HG03108 (cell line): ENCODE measurements around the gene SSR1.
"Not testable (repeated sequence)": the region's sequence is repeated elsewhere in the genome, so short reads cannot be mapped to it uniquely, and the experiment has no call there.

Experiments
- ATAC-seq: cut with Tn5 transposase; IDR thresholded peaks from one replicate; pipeline ENCODE4 v1.9.1; 2021; ENCODE audit warnings: moderate library complexity; ENCODE audit not compliant: unreplicated experiment

SSR1 gene

GRCh38 chr6:7283676-7284075 lies 29.3 kb downstream of the SSR1 start:
- ATAC-seq = no peak

DNA sequence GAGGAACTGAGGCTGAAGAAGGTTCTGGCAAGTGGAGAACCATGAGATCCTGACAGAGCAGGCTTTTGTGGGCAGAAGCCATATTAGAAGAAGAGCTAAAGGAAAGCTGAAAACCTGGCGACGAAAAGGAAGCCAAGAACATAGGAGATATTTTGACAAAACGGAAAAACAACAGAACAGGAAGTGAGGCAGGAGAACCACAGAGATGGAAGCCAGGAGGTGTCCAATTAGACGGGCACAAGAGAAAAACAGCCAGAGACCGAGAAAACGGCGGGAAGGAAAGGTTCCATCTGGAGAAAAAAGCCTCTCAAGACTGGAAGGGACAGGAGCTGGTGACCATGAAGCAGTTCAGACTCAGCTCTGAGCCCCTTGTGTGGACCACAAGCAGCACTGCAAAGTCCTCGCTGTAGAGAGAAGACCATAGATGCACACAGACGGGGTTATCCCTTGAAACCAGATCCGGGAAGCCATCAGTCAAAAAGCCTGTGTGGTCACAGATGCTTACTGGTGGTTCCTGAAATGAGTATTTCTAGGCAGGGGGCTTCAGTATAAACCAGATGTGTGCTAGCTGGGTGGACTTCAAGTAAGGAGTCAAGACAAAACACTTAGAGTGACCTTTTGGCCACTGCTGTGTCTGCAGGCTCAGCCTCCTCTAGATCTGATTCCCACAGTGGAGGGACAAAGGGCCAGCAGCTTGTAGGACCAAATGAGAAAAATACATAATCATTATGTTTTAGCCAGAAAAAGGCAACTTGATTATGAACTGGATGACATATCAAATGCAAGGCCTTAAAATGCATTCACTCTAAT lies 30.7 kb downstream of the SSR1 start:
- ATAC-seq = no peak

DNA sequence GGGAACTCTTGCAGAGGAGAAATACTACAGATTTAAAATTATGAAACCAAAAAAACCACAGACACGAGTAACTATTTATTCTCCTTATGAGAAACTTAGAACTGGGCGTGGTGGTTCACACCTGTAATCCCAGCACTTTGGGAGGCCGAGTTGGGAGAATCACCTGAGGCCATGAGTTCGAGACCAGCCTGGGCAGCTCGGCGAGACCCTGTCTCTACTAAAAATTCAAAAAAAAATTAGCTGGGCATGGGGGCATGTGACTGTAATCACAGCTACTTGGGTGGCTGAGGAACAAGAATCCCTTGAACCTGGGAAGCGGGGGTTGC lies 36.8 kb downstream of the SSR1 start:
- ATAC-seq = no peak

- not testable (repeated sequence) for ATAC-seq
Observed at GRCh38 chr6:7274525-7274924, 38.5 kb downstream of the SSR1 start.

DNA sequence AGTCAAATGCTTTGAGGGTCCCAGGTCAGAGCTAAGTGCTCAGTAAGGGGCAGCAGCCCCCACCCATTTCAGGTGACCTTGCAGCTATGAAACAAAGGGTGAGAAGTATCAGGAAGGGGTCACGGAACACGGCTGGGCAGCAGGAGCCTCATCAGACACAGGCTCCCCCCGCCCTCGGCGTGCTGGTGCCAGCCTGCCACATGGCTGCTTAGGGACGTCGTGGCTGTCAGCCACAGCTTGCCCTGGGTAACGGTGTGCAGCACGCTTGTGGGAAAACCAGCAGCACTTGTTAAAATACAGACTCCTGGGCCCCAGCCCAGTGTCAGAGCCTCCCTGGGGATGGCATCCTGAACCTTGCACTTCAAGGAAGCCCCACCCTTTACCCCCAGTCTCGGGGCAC lies 39.3 kb downstream of the SSR1 start:
- ATAC-seq = no peak

- ATAC-seq = no peak
Observed at GRCh38 chr6:7271205-7271534, 41.8 kb downstream of the SSR1 start.

DNA sequence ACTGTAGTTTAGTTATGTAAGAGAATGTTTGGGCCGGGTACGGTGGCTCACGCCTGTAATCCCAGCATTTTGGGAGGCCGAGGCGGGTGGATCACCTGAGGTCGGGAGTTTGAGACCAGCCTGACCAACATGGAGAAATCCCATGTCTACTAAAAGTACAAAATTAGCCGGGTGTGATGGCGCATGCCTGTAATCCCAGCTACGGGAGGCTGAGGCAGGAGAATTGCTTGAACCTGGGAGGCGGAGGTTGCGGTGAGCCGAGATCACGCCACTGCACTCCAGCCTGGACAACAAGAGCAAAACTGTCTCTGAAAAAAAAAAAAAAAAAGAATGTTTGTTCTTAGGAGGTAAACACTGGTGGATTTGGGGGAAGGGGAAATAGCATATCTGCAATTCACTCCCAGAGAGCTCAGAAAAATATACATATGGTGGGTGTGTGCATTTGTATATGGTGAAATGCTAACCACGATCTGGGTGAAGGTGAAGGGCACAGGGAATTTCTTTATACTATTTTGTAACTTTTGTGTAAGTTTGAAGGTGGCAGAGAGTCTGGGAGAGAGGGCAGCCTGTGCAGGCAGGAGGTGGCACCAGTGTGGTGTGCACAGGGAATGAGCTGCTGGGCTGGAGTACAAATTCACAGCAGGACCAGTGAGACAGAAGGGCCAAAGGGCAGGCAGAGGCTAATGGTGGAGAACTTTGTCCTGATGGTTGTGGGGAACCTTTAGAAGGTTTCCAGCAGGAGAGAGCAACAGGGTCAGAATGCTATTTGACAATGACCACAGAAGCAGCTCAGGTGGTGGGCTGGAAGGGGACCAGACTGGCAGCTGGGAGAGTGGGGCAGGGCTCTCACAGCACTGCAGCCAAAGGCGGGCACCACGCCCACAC lies 42.4 kb downstream of the SSR1 start:
- ATAC-seq = no peak

GRCh38 chr6:7269816-7270215 lies 43.2 kb downstream of the SSR1 start:
- ATAC-seq = no peak

DNA sequence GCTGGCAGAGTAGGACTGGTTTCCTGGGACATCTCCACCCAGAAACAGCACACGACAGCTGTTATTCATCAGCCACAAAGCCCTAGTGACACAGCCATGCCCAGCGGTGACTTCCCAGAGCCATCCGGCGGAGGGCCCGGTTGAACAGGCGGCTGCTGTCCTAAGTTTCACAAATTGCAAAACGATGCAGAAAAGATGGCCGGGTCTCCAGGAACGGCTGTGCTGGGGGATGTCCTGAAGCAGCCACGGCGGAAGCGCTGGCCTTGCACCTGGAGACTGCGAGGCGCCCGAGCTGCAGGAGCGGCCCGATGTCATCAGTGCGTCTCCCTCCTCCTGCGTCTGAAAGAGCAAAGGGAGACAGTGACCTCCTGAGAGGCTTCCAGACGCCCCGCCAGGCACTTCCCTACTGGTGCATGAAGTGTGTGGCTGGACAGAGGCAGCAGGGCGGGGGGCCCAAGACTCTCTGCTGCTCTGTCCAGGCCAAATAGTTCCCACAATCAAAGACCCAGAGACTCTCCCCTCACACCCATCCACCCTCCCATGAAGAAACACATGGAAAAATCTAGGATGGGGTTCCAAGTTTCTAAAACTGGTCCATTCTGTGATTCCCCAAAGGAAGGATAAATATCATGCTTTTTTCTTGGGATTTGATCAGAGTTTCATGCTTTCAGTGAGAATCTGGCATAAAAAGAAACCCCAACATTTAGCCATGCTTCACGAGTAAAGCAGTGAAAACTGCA lies 44.0 kb downstream of the SSR1 start:
- ATAC-seq = no peak

GRCh38 chr6:7268362-7268761 lies 44.6 kb downstream of the SSR1 start:
- no peak for ATAC-seq

DNA sequence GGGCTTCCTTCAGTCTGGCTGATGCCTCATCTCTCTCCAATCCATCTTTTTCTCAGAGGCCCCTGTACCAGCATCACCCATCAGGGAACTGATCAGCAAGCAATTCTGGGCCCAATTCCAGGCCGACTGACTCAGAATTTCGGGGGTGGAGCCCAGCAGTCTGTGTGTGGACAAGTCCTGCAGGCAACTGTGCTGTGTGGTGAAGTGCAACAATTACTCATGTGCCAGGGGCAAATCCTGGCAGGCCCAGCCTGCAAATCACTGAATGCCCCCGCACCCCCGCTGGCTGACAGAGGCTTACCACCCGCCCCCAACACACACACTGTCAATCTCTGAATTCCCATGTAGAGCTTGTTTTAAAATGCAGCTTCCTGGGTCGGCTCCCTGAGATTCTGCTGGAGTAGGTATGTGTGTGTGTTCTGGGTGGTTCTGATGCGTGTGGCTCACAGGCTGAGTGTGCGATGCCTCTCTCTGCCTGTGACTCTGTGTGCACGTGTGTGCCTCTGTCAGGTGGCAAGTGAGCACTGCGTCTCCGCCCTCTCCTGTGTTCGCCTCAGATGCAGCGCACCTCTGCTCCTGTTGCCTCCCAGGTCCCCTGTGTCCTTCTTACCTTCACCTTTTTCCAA lies 45.4 kb downstream of the SSR1 start:
- ATAC-seq = no peak

- ATAC-seq = no peak
Observed at GRCh38 chr6:7267071-7267465, 45.9 kb downstream of the SSR1 start.

- ATAC-seq = not testable (repeated sequence)
Observed at GRCh38 chr6:7265385-7265726, 47.6 kb downstream of the SSR1 start.

DNA sequence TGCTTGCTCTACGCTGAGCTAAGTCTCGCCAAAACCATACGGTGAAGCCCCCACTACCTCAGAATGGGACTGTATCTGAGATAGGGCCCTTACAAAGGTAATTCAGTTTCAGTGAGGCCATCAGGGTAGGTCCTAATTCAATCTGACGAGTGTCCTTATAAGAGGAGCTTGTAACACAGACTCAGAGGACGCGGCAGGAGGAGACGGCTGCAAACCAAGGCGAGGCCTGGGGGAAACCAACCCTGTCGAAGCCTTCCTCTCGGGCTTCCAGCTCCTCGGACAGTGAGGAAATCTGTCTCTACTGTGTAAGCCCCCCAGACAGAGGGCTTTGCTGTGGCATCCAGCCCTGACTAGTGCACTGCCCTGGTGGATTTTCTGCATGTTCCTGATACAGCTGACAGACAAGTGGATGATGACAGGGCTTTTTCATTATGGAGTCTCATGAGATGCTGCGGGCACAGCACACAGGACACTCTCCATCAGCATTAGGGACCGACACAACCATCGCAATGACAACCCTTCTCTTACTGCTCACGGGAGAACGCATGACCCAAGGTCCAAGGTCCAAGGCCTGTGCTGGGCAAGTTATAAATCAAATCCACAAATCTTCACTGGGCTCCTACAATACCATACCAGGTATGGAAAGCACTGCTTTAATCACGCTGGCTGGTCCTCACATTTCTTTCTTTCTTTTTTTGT lies 48.2 kb downstream of the SSR1 start:
- ATAC-seq = no peak

DNA sequence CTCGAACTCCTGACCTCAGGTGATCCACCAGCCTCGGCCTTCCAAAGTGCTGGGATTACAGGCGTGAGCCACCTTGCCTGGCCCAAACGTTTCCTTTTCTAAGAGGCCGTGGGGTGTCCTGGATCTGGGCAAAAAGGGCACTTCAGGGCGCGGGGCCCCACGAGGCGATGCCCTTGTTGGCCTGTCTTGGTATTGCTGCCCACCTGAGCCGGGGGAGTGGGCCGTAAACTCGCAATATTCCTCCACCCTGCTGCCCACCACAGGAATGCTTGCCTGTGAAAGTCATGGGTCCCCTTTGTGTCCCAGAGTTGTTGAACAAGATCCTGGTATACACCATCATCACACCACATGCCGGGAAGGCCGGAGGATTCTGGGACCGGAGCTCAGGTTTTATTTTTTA lies 49.0 kb downstream of the SSR1 start:
- no peak for ATAC-seq

DNA sequence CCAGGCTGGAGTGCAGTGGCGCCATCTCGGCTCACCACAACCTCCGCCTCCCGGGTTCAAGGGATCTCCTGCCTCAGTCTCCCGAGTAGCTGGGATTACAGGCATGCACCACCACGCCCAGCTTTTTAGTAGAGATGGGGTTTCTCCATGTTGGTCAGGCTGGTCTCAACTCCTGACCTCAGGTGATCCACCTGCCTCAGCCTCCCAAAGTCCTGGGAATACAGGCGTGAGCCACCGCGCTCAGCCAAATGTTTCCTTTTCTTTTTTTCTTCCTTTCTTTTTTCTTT lies 49.5 kb downstream of the SSR1 start:
- ATAC-seq = not testable (repeated sequence)

DNA sequence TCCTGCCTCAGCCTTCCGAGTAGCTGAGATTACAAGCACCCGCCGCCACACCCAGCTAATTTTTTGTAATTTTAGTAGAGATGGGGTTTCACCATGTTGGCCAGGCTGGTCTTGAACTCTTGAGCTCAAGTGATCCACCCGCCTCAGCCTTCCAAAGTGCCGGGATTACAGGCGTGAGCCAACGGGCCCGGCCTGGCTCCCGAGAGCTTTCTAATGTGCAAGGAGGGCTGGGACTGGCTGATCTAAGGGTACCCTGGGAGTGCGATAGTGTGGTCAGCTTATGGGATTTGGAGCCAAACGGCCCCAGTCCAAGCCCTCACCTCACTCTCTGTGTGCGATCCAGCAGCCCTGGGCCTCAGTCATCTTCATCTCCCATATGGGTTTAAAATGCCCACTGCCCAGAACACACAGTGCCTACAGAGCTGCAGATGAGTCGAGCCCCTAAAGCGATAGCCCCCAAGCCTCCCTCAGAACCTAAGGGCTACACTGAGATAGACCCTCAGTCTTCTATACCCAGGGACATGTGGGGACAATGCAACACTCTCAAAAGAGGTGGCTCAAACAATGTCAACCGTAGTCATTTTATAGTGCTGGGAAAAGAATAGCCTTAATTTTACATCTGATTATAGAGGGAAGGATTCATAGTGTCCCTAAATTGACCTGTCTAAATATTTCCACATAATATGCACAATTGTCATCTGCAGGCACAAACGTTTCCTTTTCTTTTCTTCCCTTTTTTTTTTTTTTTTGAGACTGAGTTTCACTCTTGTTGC lies 50.1 kb downstream of the SSR1 start:
- ATAC-seq = no peak

- ATAC-seq = no peak
Observed at GRCh38 chr6:7261852-7262461, 51.0 kb downstream of the SSR1 start.

DNA sequence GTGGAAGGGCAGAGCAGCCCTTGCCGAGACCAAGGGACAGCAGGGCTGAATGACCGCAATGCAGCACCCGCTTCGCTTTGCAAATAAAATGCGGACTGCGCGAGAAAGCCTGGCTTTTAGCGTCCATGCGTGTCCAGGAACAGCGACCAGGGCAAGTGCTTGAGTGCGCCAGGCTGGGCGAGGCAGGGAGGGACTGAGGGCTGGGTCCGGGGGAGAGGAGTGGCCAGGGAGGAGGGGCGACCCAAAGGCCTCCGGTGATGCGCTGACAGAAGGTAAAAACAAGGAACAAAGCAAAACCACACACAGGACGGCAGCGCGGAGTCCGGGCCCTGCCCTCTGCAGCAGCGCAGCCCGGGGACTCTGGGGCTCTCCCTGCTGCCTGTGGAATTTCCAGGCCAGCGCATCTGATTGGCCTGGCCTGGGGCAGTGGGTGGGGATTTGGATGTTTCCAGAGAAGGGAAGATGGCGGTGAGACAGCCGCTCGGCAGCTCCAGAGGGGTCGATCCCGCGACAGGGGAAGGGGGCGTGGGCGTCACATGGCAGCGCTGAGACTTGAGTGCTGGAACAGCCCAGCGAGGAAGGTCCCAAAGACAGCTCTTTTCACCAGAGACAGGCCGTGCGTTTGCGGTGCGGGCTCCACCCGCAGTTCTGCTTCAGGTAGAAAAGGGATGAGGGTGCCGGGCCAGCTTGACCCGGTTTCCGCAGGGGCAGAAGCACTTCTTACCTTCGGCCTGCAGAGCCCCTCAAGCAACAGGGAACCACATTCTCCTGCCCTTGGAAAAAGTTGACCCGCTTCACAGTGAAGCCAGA lies 51.8 kb downstream of the SSR1 start:
- ATAC-seq = peak; percentile 74
